GM23338 (cell line): Measurements from ENCODE around the gene RCBTB2.

Experiments
- POLR2AphosphoS5 ChIP-seq: IDR thresholded peaks from 2 replicates; pipeline ENCODE4 v1.6.1; 2016; ENCODE audit warnings: antibody characterized with exemption, low read depth
- TF ChIP-seq, protein P1 (sequence below), 2 experiments: fragments of 200-600 bp in 1 of 2; sonication (generic) in 1 of 2; conservative IDR thresholded peaks; 2 replicates each; pipeline versions ENCODE4 v1.5.1 to v1.6.1; 2016 to 2017; ENCODE audit warnings: antibody characterized with exemption in 2 of 2, low read depth in 2 of 2, mild to moderate bottlenecking in 2 of 2, moderate library complexity in 1 of 2

DNA sequence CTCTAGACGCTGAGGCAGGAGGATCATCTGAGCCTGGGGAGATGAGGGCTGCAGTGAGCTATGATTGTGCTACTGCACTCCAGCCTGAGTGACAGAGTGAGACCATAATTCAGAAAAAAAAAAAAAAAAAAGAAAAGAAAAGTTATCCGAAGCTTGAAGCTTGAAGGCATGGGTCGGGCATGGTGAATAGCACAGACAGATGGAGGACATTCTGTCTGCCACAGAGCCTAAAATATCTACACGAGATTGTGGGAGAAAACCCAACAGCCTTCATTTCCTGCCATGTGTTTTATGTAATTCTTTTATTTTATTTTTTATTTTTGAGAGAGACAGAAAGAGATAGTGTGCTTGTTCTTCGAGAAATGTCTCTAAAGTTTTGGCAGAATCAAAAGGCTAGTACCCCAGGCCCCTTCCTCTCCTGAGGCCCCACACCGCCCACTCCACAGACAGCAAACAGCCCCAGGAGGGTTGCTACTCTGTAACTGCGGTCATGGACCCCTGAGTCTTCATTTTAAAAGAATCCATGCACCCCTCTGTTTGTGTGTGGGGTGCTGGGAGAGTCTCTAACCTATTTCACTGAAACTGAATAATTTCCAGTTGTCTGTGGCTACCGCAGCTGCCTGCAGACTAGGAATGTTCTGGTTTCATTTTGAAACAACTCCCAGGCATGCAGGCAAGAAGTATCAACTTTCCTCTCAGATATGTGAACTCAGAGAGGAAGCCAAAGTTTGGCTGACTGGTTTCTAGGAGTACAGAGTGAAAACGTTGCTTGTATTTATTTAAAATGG lies 38.4 kb upstream of the RCBTB2 start:
- TF ChIP-seq, protein P1, sequence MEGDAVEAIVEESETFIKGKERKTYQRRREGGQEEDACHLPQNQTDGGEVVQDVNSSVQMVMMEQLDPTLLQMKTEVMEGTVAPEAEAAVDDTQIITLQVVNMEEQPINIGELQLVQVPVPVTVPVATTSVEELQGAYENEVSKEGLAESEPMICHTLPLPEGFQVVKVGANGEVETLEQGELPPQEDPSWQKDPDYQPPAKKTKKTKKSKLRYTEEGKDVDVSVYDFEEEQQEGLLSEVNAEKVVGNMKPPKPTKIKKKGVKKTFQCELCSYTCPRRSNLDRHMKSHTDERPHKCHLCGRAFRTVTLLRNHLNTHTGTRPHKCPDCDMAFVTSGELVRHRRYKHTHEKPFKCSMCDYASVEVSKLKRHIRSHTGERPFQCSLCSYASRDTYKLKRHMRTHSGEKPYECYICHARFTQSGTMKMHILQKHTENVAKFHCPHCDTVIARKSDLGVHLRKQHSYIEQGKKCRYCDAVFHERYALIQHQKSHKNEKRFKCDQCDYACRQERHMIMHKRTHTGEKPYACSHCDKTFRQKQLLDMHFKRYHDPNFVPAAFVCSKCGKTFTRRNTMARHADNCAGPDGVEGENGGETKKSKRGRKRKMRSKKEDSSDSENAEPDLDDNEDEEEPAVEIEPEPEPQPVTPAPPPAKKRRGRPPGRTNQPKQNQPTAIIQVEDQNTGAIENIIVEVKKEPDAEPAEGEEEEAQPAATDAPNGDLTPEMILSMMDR (conservative IDR thresholded peaks at IDR 0.05; ENCODE audit: low read depth in 2 of 2) = no peak
- no peak for TF ChIP-seq POLR2AphosphoS5
